Astrocyte of the cerebellum (primary cell): ENCODE data around the gene DMD.

Experiments used
- DNase-seq: peaks from one replicate; pipeline ENCODE4 v3.0.0-alpha.2; 2011; ENCODE audit warnings: low read depth
- H3K4me3 ChIP-seq: 2 replicates; pipeline ENCODE4 v1.5.1; 2011; ENCODE audit warnings: mild to moderate bottlenecking, low read depth, low read length, moderate library complexity
- in situ Hi-C: cut with HindIII; loops from 2 replicates; pipeline ENCODE4 v1.10.0; 2017; ENCODE audit warnings: low sequenced_read_pairs
- TF ChIP-seq, protein P1 (sequence below): IDR thresholded peaks from 2 replicates; pipeline ENCODE4 v1.5.1; 2012; ENCODE audit warnings: low read length, low read depth, moderate library complexity, mild to moderate bottlenecking; ENCODE audit errors: missing control alignments

The DMD gene

DNA sequence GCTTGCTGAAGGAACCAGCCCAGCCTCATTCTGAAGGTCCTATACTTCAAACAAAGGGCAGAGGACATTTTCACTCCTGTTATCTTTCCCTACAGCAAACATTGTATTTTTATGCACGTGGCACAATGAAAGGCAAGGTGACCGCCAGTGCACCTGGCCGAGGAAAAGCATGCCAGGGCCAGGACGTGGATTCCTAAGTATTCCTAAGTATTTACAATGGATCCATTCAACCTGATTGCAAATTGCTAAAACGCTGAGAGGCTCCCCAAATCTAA, 2011.6 kb downstream of the DMD start:
- in situ Hi-C loops = no loop called here
- H3K4me3 ChIP-seq = no peak overlapping the region
- TF ChIP-seq, protein P1, sequence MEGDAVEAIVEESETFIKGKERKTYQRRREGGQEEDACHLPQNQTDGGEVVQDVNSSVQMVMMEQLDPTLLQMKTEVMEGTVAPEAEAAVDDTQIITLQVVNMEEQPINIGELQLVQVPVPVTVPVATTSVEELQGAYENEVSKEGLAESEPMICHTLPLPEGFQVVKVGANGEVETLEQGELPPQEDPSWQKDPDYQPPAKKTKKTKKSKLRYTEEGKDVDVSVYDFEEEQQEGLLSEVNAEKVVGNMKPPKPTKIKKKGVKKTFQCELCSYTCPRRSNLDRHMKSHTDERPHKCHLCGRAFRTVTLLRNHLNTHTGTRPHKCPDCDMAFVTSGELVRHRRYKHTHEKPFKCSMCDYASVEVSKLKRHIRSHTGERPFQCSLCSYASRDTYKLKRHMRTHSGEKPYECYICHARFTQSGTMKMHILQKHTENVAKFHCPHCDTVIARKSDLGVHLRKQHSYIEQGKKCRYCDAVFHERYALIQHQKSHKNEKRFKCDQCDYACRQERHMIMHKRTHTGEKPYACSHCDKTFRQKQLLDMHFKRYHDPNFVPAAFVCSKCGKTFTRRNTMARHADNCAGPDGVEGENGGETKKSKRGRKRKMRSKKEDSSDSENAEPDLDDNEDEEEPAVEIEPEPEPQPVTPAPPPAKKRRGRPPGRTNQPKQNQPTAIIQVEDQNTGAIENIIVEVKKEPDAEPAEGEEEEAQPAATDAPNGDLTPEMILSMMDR = no peak
- DNase-seq = no peak

DNA sequence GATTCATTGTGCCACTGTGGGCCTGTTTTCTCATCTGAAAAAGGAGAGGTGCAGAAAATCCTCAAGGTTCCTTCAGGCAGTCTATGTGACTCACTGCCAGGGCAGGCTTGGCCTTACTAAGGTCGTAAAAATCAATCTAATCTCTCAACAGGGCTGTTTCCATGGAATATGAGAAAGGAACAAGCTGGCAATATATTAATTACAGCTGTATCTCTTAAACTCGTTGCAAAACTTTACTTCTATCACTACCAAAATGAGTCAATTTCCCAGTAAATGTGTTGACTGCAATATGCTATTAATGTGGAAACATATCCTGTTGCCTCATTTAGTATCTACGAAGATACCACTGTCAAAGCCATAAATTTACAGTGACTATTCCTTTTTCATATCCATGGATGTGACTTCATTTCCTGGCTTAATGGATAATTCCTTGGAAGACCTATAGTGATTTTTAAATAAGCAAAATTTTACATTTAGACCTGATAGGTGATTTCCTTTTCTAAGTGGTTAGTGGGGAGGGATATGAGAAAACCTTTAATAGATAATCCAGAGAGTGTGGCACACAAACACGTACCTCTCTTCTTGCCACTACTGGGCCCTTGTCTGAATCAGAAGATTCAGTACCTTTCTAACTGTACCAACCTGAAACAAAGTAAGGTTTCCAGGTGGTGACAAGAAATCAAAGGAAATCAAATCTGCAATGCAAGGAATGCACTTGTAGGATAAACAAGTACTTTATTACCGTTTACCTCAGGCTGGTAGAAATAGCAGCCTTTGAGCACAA, 2012.1 kb downstream of the DMD start:
- TF ChIP-seq, protein P1 = no peak

DNA sequence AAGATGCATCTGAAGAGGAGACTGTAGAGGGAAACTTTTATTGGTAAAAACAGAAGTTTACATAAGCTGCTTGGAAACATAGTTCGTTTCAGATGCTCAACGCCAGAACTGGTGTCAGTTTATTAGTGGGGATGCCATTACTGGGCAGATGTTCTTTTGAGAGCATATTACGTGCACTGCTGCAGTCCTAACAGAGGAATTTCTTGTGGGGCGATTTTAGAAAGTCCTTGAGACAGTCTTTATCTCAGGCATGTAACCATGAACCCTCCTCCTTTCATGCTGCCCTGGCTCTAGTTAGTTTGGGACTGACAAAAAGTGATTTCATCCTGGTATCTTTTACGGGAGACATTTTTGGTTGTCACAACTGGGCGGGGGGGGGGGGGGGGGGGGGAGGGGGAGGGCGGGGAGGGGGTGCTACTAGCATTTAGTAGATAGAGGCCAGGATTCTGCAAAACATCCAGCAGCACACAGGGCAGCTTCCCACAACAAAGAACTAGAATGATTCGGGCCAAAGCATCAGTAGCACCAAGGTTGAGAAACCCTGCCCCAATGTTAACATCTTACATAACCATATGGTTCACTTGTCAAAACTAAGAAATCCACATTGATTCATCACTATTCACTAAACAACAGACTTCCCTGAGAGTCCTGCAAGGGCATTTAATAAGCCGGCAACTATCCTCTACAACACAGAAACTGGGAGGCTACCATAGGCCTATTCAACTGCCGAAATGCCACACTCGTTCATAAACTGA, 2021.0 kb downstream of the DMD start:
- in situ Hi-C loops = no loop called here
- TF ChIP-seq, protein P1 = no peak
- DNase-seq = no peak
- no peak overlapping the region for H3K4me3 ChIP-seq

More for the DNA sequence above, 2012.1 kb downstream of the DMD start:
- in situ Hi-C loops = no loop called here
- no peak for DNase-seq
- H3K4me3 ChIP-seq = no peak overlapping the region

DNA sequence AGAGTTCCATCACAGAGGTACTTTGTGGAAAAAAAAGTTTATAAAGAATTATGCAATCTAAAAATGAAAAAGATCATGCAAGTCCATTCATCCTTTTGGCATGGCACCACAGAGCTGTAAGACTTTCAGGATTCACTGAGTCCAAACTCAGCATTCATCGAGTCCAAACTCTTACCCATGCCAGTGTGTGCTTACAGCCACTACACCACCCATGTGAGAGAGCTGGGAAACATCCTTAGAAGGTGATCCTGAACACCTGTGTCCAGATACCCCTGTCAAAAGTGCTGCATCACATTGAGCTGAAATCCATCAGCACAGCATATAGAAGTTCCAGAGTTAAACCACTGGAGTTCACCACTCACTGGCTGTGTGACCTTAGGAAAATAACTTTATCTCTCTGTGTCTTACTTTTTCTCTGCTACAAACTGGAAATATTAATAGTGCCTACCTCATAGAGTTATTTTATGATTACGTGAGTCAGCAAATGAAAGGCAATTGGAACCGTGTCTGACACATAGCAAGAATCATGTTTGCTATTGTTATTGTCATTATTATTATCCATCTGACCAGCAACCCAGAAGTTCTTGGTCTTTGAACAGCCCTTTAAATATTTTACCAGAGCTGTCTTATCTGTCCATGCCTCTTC, 2024.5 kb downstream of the DMD start:
- in situ Hi-C loops = no loop called here
- no peak overlapping the region for H3K4me3 ChIP-seq
- DNase-seq = no peak
- TF ChIP-seq, protein P1 = no peak

DNA sequence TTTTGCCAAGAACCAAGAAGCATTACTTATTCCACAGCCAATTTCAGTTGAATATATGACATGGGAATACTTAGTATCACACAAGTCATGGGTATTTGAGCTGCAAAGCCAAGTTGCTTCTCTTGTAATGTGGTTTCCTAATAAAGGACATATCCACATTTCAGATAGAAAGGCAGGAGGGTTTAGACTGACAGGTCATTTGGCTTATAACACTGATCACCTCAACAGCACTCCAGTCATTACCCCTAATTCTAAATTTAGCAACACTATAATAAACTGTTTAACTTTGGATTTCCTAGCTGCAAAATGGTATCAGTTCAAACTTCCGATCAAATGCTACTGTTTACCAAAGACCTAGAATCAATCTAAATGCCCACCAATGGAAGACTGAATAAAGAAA, 2025.5 kb downstream of the DMD start:
- TF ChIP-seq, protein P1 = no peak
- no peak for DNase-seq
- in situ Hi-C loops = no loop called here
- no peak overlapping the region for H3K4me3 ChIP-seq

DNA sequence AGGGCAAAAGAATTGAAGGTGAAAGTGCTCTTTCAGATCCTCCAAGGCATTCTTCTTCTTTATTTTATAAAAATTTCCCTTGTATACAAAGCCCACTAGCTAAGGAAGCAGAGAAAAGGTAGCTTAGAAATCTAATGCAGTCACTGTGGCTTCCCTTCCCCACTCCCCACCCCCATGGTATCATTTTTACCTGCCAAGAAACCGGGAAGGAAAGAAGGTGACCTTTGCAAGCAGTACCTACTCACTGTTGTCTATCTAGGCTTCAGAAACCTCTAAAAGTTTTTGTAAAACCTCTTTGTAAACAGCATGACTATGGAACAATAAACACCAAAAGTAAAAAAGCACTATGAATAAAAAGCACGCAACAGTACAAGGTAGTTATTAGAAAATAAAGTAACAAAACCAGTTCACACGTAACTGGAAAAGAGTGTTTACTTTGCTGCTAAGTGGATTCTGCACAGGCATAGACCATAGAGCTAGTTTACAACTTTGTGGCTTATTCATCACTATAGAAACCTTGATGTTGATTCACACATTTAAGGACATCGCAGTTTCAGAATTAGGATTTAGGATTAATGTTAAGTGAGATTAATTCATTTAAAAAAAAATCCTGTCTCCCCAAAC, 2029.9 kb downstream of the DMD start:
- TF ChIP-seq, protein P1 = no peak
- H3K4me3 ChIP-seq = no peak overlapping the region
- DNase-seq = no peak
- in situ Hi-C loops = no loop called here
